ENCODE results near the gene HNRNPL.

- TF ChIP-seq CTCF (conservative IDR thresholded peaks at IDR 0.05) (no peak), ZFX (IDR thresholded peaks at IDR 0.05) (no peak)
These were observed 15.2 kb downstream of the HNRNPL start for GRCh38 chr19:38834590-38834989.
